Right lobe of liver (tissue), 4 donors: ENCODE results near the gene TFF3.

ENCODE experiments used
- CTCF ChIP-seq, 4 donors: fragments of 200-600 bp in 3 of 4; fragments of 450-650 bp in 1 of 4; IDR thresholded peaks; one replicate each; pipeline versions ENCODE4 v1.5.1 to v1.8.0; 2016 to 2022; ENCODE audit warnings: antibody characterized with exemption in 4 of 4, mild to moderate bottlenecking in 2 of 4
- POLR2A ChIP-seq: fragments of 450-650 bp; IDR thresholded peaks from one replicate; pipeline ENCODE4 v1.6.1; 2017; ENCODE audit warnings: antibody characterized with exemption, mild to moderate bottlenecking
- donor health status: DM: no; HTN: no; CAD: no.
- donor health status: DM: no; HTN: no; CAD: no.
- donor health status: DM: no; HTN: yes; CAD: no.

- no peak for TF ChIP-seq CTCF (IDR thresholded peaks at IDR 0.05)
- no peak for TF ChIP-seq POLR2A
These were observed 26.8 kb upstream of the TFF3 start for GRCh38 chr21:42341776-42342542.
